Tibial artery (tissue), 4 donors: Measurements from ENCODE around the gene LIPM.

Experiments
- DNase-seq, 2 donors: peaks; one replicate each; pipeline ENCODE4 v3.0.0-alpha.2; 2019
- H3K27ac ChIP-seq, 2 donors: fragments of 200-600 bp; sonication (generic) in 1 of 2; 1 replicate in 1 of 2; 2 replicates in 1 of 2; pipeline ENCODE4 v1.5.1; 2018 to 2019; ENCODE audit warnings: mild to moderate bottlenecking in 1 of 2
- H3K27me3 ChIP-seq, 2 donors: fragments of 200-600 bp; sonication (generic) in 1 of 2; one replicate each; pipeline versions ENCODE4 v1.5.1 to v1.6.0; 2016 to 2019
- H3K36me3 ChIP-seq, 3 donors: fragments of 200-600 bp; sonication (generic) in 2 of 3; one replicate each; pipeline ENCODE4 v1.5.1; 2016 to 2019; ENCODE audit warnings: mild to moderate bottlenecking in 2 of 3
- H3K4me1 ChIP-seq, 4 donors: fragments of 200-600 bp; sonication (generic) in 2 of 4; 1 replicate in 3 of 4; 2 replicates in 1 of 4; pipeline ENCODE4 v1.5.1; 2016 to 2019
- H3K4me3 ChIP-seq, 2 donors: fragments of 200-600 bp; sonication (generic) in 1 of 2; 1 replicate in 1 of 2; 2 replicates in 1 of 2; pipeline ENCODE4 v1.5.1; 2018 to 2019; ENCODE audit warnings: mild to moderate bottlenecking in 2 of 2
- H3K9me3 ChIP-seq, 3 donors: fragments of 200-600 bp; sonication (generic) in 1 of 3; one replicate each; pipeline ENCODE4 v1.5.1; 2016 to 2019
- CTCF ChIP-seq, 2 experiments: fragments of 200-600 bp in 1 of 2; fragments of 450-650 bp in 1 of 2; IDR thresholded peaks; one replicate each; pipeline ENCODE4 v1.5.1; 2017 to 2019; ENCODE audit warnings: antibody characterized with exemption in 2 of 2, mild to moderate bottlenecking in 1 of 2, moderate library complexity in 1 of 2
- intact Hi-C: fragments of 100-400 bp; cut with DNase I; formaldehyde crosslinking; loops from one replicate; pipeline ENCODE4 v1.15.0; 2023; ENCODE audit warnings: low total_unique reads

The LIPM gene

GRCh38 chr10:88792661-88793060 lies 9.9 kb upstream of the LIPM start:
- no peak overlapping the region for H3K27ac ChIP-seq
- H3K36me3 ChIP-seq = no peaks in the 10 kb centered on the region
- TF ChIP-seq CTCF (IDR thresholded peaks at IDR 0.05) = no peak
- DNase-seq = peak; percentile 36 to 67
- no peaks in the 10 kb centered on the region for H3K27me3 ChIP-seq
- H3K4me3 ChIP-seq = no peak overlapping the region
- no peaks in the 10 kb centered on the region for H3K4me1 ChIP-seq
- intact Hi-C loops = no loop called here
- H3K9me3 ChIP-seq = no peaks in the 10 kb centered on the region

GRCh38 chr10:88793712-88794299 lies 8.7 kb upstream of the LIPM start:
- DNase-seq = no peak
- H3K36me3 ChIP-seq = no peaks in the 10 kb centered on the region
- no peak for TF ChIP-seq CTCF (IDR thresholded peaks at IDR 0.05)
- H3K27ac ChIP-seq = no peak overlapping the region
- intact Hi-C loops = no loop called here
- H3K4me3 ChIP-seq = no peak overlapping the region
- H3K9me3 ChIP-seq = no peaks in the 10 kb centered on the region
- no peaks in the 10 kb centered on the region for H3K4me1 ChIP-seq
- no peaks in the 10 kb centered on the region for H3K27me3 ChIP-seq

- Histone ChIP-seq H3K36me3 (no peaks in the 10 kb centered on the region), H3K4me1 (no peaks in the 10 kb centered on the region), H3K9me3 (no peaks in the 10 kb centered on the region), H3K27me3 (no peaks in the 10 kb centered on the region), H3K27ac (no peak overlapping the region), H3K4me3 (no peak overlapping the region)
- intact Hi-C loops = no loop called here
- no peak for DNase-seq
- TF ChIP-seq CTCF (IDR thresholded peaks at IDR 0.05) = no peak
Observed at GRCh38 chr10:88794731-88795130, 7.8 kb upstream of the LIPM start.

- no peak for TF ChIP-seq CTCF (IDR thresholded peaks at IDR 0.05)
- intact Hi-C loops = no loop called here
- DNase-seq = no peak
- Histone ChIP-seq H3K4me1 (no peaks in the 10 kb centered on the region), H3K27ac (no peak overlapping the region), H3K9me3 (no peaks in the 10 kb centered on the region), H3K36me3 (no peaks in the 10 kb centered on the region), H3K4me3 (no peak overlapping the region), H3K27me3 (no peaks in the 10 kb centered on the region)
Observed at GRCh38 chr10:88800152-88801125, 2.1 kb upstream of the LIPM start.

- H3K27ac ChIP-seq = no peak overlapping the region
- H3K36me3 ChIP-seq = no peaks in the 10 kb centered on the region
- H3K27me3 ChIP-seq = no peaks in the 10 kb centered on the region
- H3K4me1 ChIP-seq = no peaks in the 10 kb centered on the region
- no peak overlapping the region for H3K4me3 ChIP-seq
- TF ChIP-seq CTCF (IDR thresholded peaks at IDR 0.05) = no peak
- intact Hi-C loops = no loop called here
- H3K9me3 ChIP-seq = no peaks in the 10 kb centered on the region
- no peak for DNase-seq
Observed at GRCh38 chr10:88803641-88804040, 1.1 kb downstream of the LIPM start.
